PC-9 (cell line): ENCODE data around the gene ITGA6. TPM values are rescaled to one million over a fixed set of nuclear protein-coding genes. Genes with fewer than 3 reads are reported as not detected.

Experiments
- BruUV-seq: library from RNA; stranded (reverse); fragments of 400-500 nt; replicated peaks from 2 replicates; lab custom pipeline; 2021; lab: Mats Ljungman, UMichigan
- CTCF ChIA-PET: fragments of 300-600 bp; sonication (Branson Sonifier 250); formaldehyde crosslinking; loops from one replicate; lab custom pipeline; 2022; ENCODE audit warnings: antibody characterized with exemption; lab: Charles Lee
- POLR2A ChIA-PET: fragments of 300-600 bp; sonication (Branson Sonifier 250); formaldehyde crosslinking; loops from one replicate; lab custom pipeline; 2022; ENCODE audit warnings: antibody characterized with exemption; ENCODE audit not compliant: unreplicated experiment; lab: Charles Lee
- DNase-seq, 2 experiments: peaks; one replicate each; pipeline versions ENCODE4 v3.0.0 to v3.0.0-alpha.2; 2015 to 2022; ENCODE audit warnings: mixed read lengths in 1 of 2
- H2AFZ ChIP-seq: fragments of 200-600 bp; sonication (generic); 2 replicates; pipeline ENCODE4 v1.8.1; 2017; ENCODE audit warnings: antibody characterized with exemption
- H3F3A ChIP-seq: fragments of 200-600 bp; sonication (generic); 2 replicates; pipeline ENCODE4 v1.8.1; 2017; ENCODE audit warnings: antibody characterized with exemption, mild to moderate bottlenecking, low read depth; ENCODE audit not compliant: insufficient read depth
- H3K27ac ChIP-seq: fragments of 200-600 bp; sonication (generic); 2 replicates; pipeline ENCODE4 v1.6.1; 2016; ENCODE audit warnings: mixed run types
- H3K27me3 ChIP-seq: fragments of 200-600 bp; sonication (generic); 2 replicates; pipeline ENCODE4 v1.6.1; 2016; ENCODE audit warnings: low read depth, mixed run types; ENCODE audit not compliant: insufficient read depth
- H3K36me3 ChIP-seq: fragments of 200-600 bp; sonication (generic); 2 replicates; pipeline ENCODE4 v1.6.1; 2016; ENCODE audit warnings: low read depth, mixed run types
- H3K4me1 ChIP-seq: fragments of 200-600 bp; sonication (generic); replicated peaks from 2 replicates; pipeline ENCODE4 v1.6.1; 2016; ENCODE audit warnings: mixed run types; ENCODE audit not compliant: insufficient read depth
- H3K4me2 ChIP-seq: fragments of 200-600 bp; sonication (generic); 2 replicates; pipeline ENCODE4 v1.6.1; 2017; ENCODE audit warnings: mixed run types
- H3K4me3 ChIP-seq: fragments of 200-600 bp; sonication (generic); 2 replicates; pipeline ENCODE4 v1.6.1; 2016; ENCODE audit warnings: mixed run types
- H3K79me2 ChIP-seq: fragments of 200-600 bp; sonication (generic); 2 replicates; pipeline ENCODE4 v1.6.1; 2017; ENCODE audit warnings: low read depth, mixed run types
- H3K9me2 ChIP-seq: fragments of 200-600 bp; sonication (generic); 2 replicates; pipeline ENCODE4 v1.8.1; 2017; ENCODE audit warnings: mild to moderate bottlenecking; ENCODE audit not compliant: insufficient read depth
- H3K9me3 ChIP-seq: fragments of 200-600 bp; sonication (generic); 2 replicates; pipeline ENCODE4 v1.8.1; 2016; ENCODE audit warnings: low read depth; ENCODE audit not compliant: insufficient read depth
- H4K20me1 ChIP-seq: fragments of 200-600 bp; sonication (generic); 2 replicates; pipeline ENCODE4 v1.8.1; 2017; ENCODE audit not compliant: insufficient read depth
- CTCF ChIP-seq: fragments of 200-600 bp; sonication (generic); conservative IDR thresholded peaks from 2 replicates; pipeline ENCODE4 v1.6.1; 2017; ENCODE audit warnings: mixed run types, antibody characterized with exemption, mild to moderate bottlenecking, moderate library complexity
- EZH2 ChIP-seq: fragments of 200-600 bp; sonication (generic); IDR thresholded peaks from 2 replicates; pipeline ENCODE4 v1.8.0; 2017; ENCODE audit warnings: antibody characterized with exemption, low read depth
- intact Hi-C: fragments of 100-400 bp; cut with micrococcal nuclease; formaldehyde crosslinking; loops from one replicate; pipeline ENCODE4 v1.10.0; 2022; ENCODE audit not compliant: unreplicated experiment
- total RNA-seq: library from RNA; stranded (reverse); gene quantifications from 2 replicates; pipeline ENCODE4 v1.2.3, GENCODE V29; 2021

ITGA6 gene
- total RNA-seq, 1 experiment from 2014 or later, result 213 TPM

GRCh38 chr2:172435606-172435911 lies 8.2 kb downstream of the ITGA6 start:
- Histone ChIP-seq H3K9me2 (no peaks in the 10 kb centered on the region), H3K79me2 (peaks cover 93% of the 10 kb centered on the region), H3K27me3 (no peaks in the 10 kb centered on the region), H3K27ac (peak overlapping the region; percentile 81; the same call in 1 of the 2 replicates), H2AFZ (no peak overlapping the region), H3K4me3 (no peak overlapping the region), H3K4me1 (peaks cover 93% of the 10 kb centered on the region), H3K4me2 (0 out of 2 replicates have a peak overlapping the region, but pooled peaks have one; percentile 72), H3K36me3 (peaks cover 3% of the 10 kb centered on the region), H3F3A (peaks cover 53% of the 10 kb centered on the region), H3K9me3 (no peaks in the 10 kb centered on the region), H4K20me1 (no peaks in the 10 kb centered on the region)
- CTCF ChIA-PET, result interaction anchor here (0.6 kb wide), 1 partner anchor 209 kb away, joined by 4 read pairs; no protein-coding TSS in a partner anchor
- no TSS peak for BruUV-seq
- POLR2A ChIA-PET, result no interaction called here
- DNase-seq, result no peak
- TF ChIP-seq CTCF (no peak), EZH2 (no peak)
- intact Hi-C loops, result no loop called here

GRCh38 chr2:172436889-172437288 lies 9.5 kb downstream of the ITGA6 start:
- no peak for TF ChIP-seq CTCF
- no peak for TF ChIP-seq EZH2
- Histone ChIP-seq H3K4me3 (no peak overlapping the region), H3K9me2 (no peaks in the 10 kb centered on the region), H3K27ac (peak overlapping the region; percentile 81), H3K4me1 (peaks cover 93% of the 10 kb centered on the region), H2AFZ (no peak overlapping the region), H3K4me2 (peak overlapping the region; percentile 72), H3K9me3 (no peaks in the 10 kb centered on the region), H3K27me3 (no peaks in the 10 kb centered on the region), H3K36me3 (peaks cover 3% of the 10 kb centered on the region), H4K20me1 (no peaks in the 10 kb centered on the region), H3F3A (peaks cover 63% of the 10 kb centered on the region), H3K79me2 (peaks cover 92% of the 10 kb centered on the region)
- BruUV-seq, result no TSS peak
- peak; percentile 18 to 46 for DNase-seq
- ChIA-PET CTCF (no interaction called here), POLR2A (no interaction called here)
- intact Hi-C loops, result no loop called here

GRCh38 chr2:172437419-172438341 lies 10.3 kb downstream of the ITGA6 start:
- peaks cover 69% of the 10 kb centered on the region for H3F3A ChIP-seq
- no peaks in the 10 kb centered on the region for H3K27me3 ChIP-seq
- H3K27ac ChIP-seq, result peak overlapping the region; percentile 81
- TF ChIP-seq CTCF (no peak), EZH2 (no peak)
- no peak overlapping the region for H2AFZ ChIP-seq
- POLR2A ChIA-PET, result interaction anchor here (0.6 to 1.2 kb wide), 3 partner anchors 10 to 342 kb away, joined by 5 to 8 read pairs (median 6); partner anchors contain the start of gene ITGA6
- peaks cover 87% of the 10 kb centered on the region for H3K79me2 ChIP-seq
- H3K9me2 ChIP-seq, result no peaks in the 10 kb centered on the region
- DNase-seq, result peak in 1 of 2 experiments; percentile 63
- no TSS peak for BruUV-seq
- CTCF ChIA-PET, result interaction anchor here (0.6 to 6.1 kb wide), 3 partner anchors 8 to 184 kb away, joined by 3 to 88 read pairs (median 72); partner anchors contain the start of gene ITGA6
- H3K4me2 ChIP-seq, result peak overlapping the region; percentile 72
- no peaks in the 10 kb centered on the region for H3K9me3 ChIP-seq
- H4K20me1 ChIP-seq, result no peaks in the 10 kb centered on the region
- peaks cover 92% of the 10 kb centered on the region for H3K4me1 ChIP-seq
- intact Hi-C loops, result loop anchor here (2.0 kb wide), 1 partner anchor 17 kb away; no protein-coding TSS in a partner anchor
- no peaks in the 10 kb centered on the region; the same call in 1 of the 2 replicates for H3K36me3 ChIP-seq
- peak overlapping the region; percentile 16; the same call in 1 of the 2 replicates for H3K4me3 ChIP-seq
